HFF-Myc (cell line): ENCODE results near the gene AHI1.
"Not testable (repeated sequence)": the region's sequence is repeated elsewhere in the genome, so short reads cannot be mapped to it uniquely, and the experiment has no call there.

ENCODE experiments used
- DNase-seq: peaks from one replicate; pipeline ENCODE4 v3.0.0-alpha.2; 2011; ENCODE audit warnings: low read depth; ENCODE audit errors: extremely low read depth
- H3K4me3 ChIP-seq: replicated peaks from 2 replicates; pipeline ENCODE4 v1.5.1; 2011; ENCODE audit warnings: low read depth, mild to moderate bottlenecking, control low read depth, low read length
- CTCF ChIP-seq: IDR thresholded peaks from 2 replicates; pipeline ENCODE4 v1.5.1; 2012; ENCODE audit warnings: mild to moderate bottlenecking, low read depth, low read length, control low read depth; ENCODE audit errors: missing control alignments

Gene AHI1

GRCh38 chr6:135344526-135344925 is 153.0 kb downstream of the AHI1 start:
- TF ChIP-seq CTCF, result no peak
- H3K4me3 ChIP-seq, result no peak overlapping the region
- DNase-seq, result no peak

GRCh38 chr6:135339920-135340319 is 157.6 kb downstream of the AHI1 start:
- H3K4me3 ChIP-seq, DNase-seq: not testable (repeated sequence)

- no peak for TF ChIP-seq CTCF
- no peak for DNase-seq
- H3K4me3 ChIP-seq, result no peak overlapping the region
These were observed 163.4 kb downstream of the AHI1 start for GRCh38 chr6:135334169-135334568.

GRCh38 chr6:135331002-135331401 is 166.5 kb downstream of the AHI1 start:
- no peak for DNase-seq
- no peak overlapping the region for H3K4me3 ChIP-seq
- TF ChIP-seq CTCF, result no peak

- no peak overlapping the region for H3K4me3 ChIP-seq
- TF ChIP-seq CTCF, result no peak
- no peak for DNase-seq
These were observed 167.4 kb downstream of the AHI1 start for GRCh38 chr6:135329851-135330803.

GRCh38 chr6:135328136-135328535 is 169.4 kb downstream of the AHI1 start:
- H3K4me3 ChIP-seq, result no peak overlapping the region
- no peak for TF ChIP-seq CTCF
- DNase-seq, result no peak

GRCh38 chr6:135325624-135326424 is 171.7 kb downstream of the AHI1 start:
- no peak overlapping the region for H3K4me3 ChIP-seq
- DNase-seq, result no peak
- no peak for TF ChIP-seq CTCF
